Posterior cingulate gyrus (tissue), 11 donors: ENCODE measurements around the gene TUBB6.

ENCODE experiments used
- DNase-seq, 10 donors: peaks; one replicate each; pipeline versions ENCODE4 v3.0.0 to v3.0.0-alpha.2; 2020 to 2021; ENCODE audit warnings: mixed read lengths in 3 of 10
- intact Hi-C: fragments of 100-400 bp; cut with DNase I; formaldehyde crosslinking; loops from one replicate; pipeline ENCODE4 v1.15.1; 2023

TUBB6 gene

DNA sequence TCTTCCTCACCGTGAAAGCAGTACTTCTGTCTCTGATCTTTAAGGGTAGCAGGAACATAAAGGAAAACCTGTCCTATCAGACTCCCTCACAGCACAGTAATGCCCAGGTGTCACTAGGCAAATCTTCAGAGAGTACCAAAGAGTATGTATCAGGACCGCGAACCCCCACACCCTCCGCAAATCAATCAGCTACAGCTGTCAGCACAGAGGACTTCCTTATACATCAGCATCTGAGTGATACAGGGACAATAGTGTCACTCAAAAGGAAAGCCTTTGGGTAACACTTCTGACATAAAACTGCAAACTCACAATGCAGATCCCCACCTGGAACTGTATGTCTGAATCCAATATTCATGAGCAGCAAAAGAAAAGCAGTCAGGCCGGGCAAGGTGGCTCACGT, 66.4 kb downstream of the TUBB6 start:
- DNase-seq = no peak
- intact Hi-C loops = no loop called here
